Body of pancreas (tissue), 4 donors: ENCODE results near the gene MRPL24. TPM values are rescaled to one million over a fixed set of nuclear protein-coding genes. Genes with fewer than 3 reads are reported as not detected.

Experiments used
- ATAC-seq: fragments of 150-250 bp; one replicate; pipeline ENCODE4 v1.9.1; 2016
- DNase-seq, 4 donors: peaks; one replicate each; pipeline ENCODE4 v3.0.0-alpha.2; 2019
- H3K27ac ChIP-seq, 4 donors: fragments of 200-600 bp; sonication (generic); 1 replicate in 3 of 4; 2 replicates in 1 of 4; pipeline versions ENCODE4 v1.5.1 to v1.6.1; 2016 to 2019; ENCODE audit warnings: mild to moderate bottlenecking in 1 of 4, mixed read lengths in 1 of 4, moderate library complexity in 1 of 4
- H3K27me3 ChIP-seq, 2 donors: fragments of 200-600 bp; sonication (generic); one replicate each; pipeline ENCODE4 v1.6.0; 2016; ENCODE audit warnings: mild to moderate bottlenecking in 1 of 2
- H3K36me3 ChIP-seq, 2 donors: fragments of 200-600 bp; sonication (generic); replicated peaks in 1 of 2; 2 replicates each; pipeline ENCODE4 v1.5.1; 2016; ENCODE audit warnings: low read depth in 2 of 2; ENCODE audit not compliant: insufficient read depth in 1 of 2
- H3K4me1 ChIP-seq: fragments of 200-600 bp; sonication (generic); one replicate; pipeline ENCODE4 v1.6.0; 2016
- H3K4me3 ChIP-seq, 2 donors: fragments of 200-600 bp; sonication (generic); 1 replicate in 1 of 2; 2 replicates in 1 of 2; pipeline ENCODE4 v1.5.1; 2016 to 2019
- H3K9me3 ChIP-seq, 3 donors: fragments of 200-600 bp; sonication (generic); 1 replicate in 2 of 3; 2 replicates in 1 of 3; pipeline ENCODE4 v1.5.1; 2016
- CTCF ChIP-seq, 7 experiments: fragments of 450-650 bp in 4 of 7; fragments of 200-600 bp in 3 of 7; sonication (generic) in 3 of 7; IDR thresholded peaks; one replicate each; pipeline ENCODE4 v1.5.1; 2016 to 2019; ENCODE audit warnings: antibody characterized with exemption in 7 of 7
- POLR2A ChIP-seq, 3 donors: fragments of 450-650 bp; IDR thresholded peaks; one replicate each; pipeline ENCODE4 v1.6.1; 2016; ENCODE audit warnings: antibody characterized with exemption in 3 of 3, mild to moderate bottlenecking in 2 of 3
- WGBS, 2 donors: methylation state at CpG; one replicate each; pipeline ENCODE4 v1.1.5; 2017; 5-methylcytosine and 5-hydroxymethylcytosine counted together
- intact Hi-C: fragments of 100-400 bp; cut with DNase I; formaldehyde crosslinking; loops from one replicate; pipeline ENCODE4 v1.15.1; 2023
- total RNA-seq, 2 donors: library from RNA; depleted of rRNA; stranded (reverse); fragments of >200 nt; gene quantifications; one replicate each; pipeline ENCODE4 v1.1.0, GENCODE V29; 2016

Gene MRPL24
- total RNA-seq, 2 donors from 2014 or later: 25.2 to 62.0 TPM

GRCh38 chr1:156717351-156717750, 23.5 kb downstream of the MRPL24 start:
- Histone ChIP-seq H3K4me1 (no peaks in the 10 kb centered on the region), H3K9me3 (no peaks in the 10 kb centered on the region), H3K4me3 (no peak overlapping the region), H3K27me3 (no peaks in the 10 kb centered on the region), H3K27ac (no peak overlapping the region), H3K36me3 (peaks cover 0 to 3% of the 10 kb centered on the region in 2 donors)
- intact Hi-C loops: no loop called here
- TF ChIP-seq CTCF (IDR thresholded peaks at IDR 0.05): no peak
- TF ChIP-seq POLR2A (IDR thresholded peaks at IDR 0.05): no peak
- WGBS, 2 donors: 72 to 79% methylated on average over 4 of the region's 4 CpGs
- ATAC-seq: no peak
- DNase-seq: no peak

- no peaks in the 10 kb centered on the region for H3K27me3 ChIP-seq
- ATAC-seq: no peak
- no peak for DNase-seq
- WGBS, 2 donors: 79 to 80% methylated on average over 3 of the region's 3 CpGs
- no peaks in the 10 kb centered on the region for H3K9me3 ChIP-seq
- intact Hi-C loops: no loop called here
- no peak overlapping the region for H3K4me3 ChIP-seq
- no peak overlapping the region for H3K27ac ChIP-seq
- no peaks in the 10 kb centered on the region for H3K36me3 ChIP-seq
- TF ChIP-seq CTCF (IDR thresholded peaks at IDR 0.05) (no peak), POLR2A (IDR thresholded peaks at IDR 0.05) (no peak)
- H3K4me1 ChIP-seq: peaks cover 5% of the 10 kb centered on the region
These were observed 26.1 kb downstream of the MRPL24 start for GRCh38 chr1:156714830-156715229.

GRCh38 chr1:156712626-156713025, 28.3 kb downstream of the MRPL24 start:
- no peak overlapping the region for H3K4me3 ChIP-seq
- H3K9me3 ChIP-seq: no peaks in the 10 kb centered on the region
- intact Hi-C loops: no loop called here
- H3K36me3 ChIP-seq: no peaks in the 10 kb centered on the region
- TF ChIP-seq POLR2A (IDR thresholded peaks at IDR 0.05) (no peak), CTCF (IDR thresholded peaks at IDR 0.05) (no peak)
- no peak for ATAC-seq
- 56 to 61% methylated on average over 2 to 3 of the region's 3 CpGs for WGBS, 2 donors
- H3K27me3 ChIP-seq: no peaks in the 10 kb centered on the region
- DNase-seq: no peak
- peaks cover 9% of the 10 kb centered on the region for H3K4me1 ChIP-seq
- H3K27ac ChIP-seq: no peak overlapping the region

- Histone ChIP-seq H3K9me3 (no peaks in the 10 kb centered on the region), H3K27ac (no peak overlapping the region), H3K4me1 (peaks cover 15% of the 10 kb centered on the region), H3K4me3 (no peak overlapping the region), H3K36me3 (no peaks in the 10 kb centered on the region), H3K27me3 (no peaks in the 10 kb centered on the region)
- ATAC-seq (no peak), DNase-seq (no peak)
- TF ChIP-seq CTCF (IDR thresholded peaks at IDR 0.05): no peak
- no peak for TF ChIP-seq POLR2A (IDR thresholded peaks at IDR 0.05)
- 56 to 87% methylated on average over 6 to 7 of the region's 9 CpGs for WGBS, 2 donors
- intact Hi-C loops: no loop called here
These were observed 29.7 kb downstream of the MRPL24 start for GRCh38 chr1:156711011-156711817.
